H9 (cell line): Measurements from ENCODE around the gene KCNK10. TPM values are rescaled to one million over a fixed set of nuclear protein-coding genes. Genes with fewer than 3 reads are reported as not detected.

Source experiments
- DNase-seq: peaks from one replicate; pipeline ENCODE4 v3.0.0-alpha.2; 2017
- H2AFZ ChIP-seq: one replicate; pipeline ENCODE4 v1.6.1; 2013; ENCODE audit warnings: mild to moderate bottlenecking, low read length, control low read depth, moderate library complexity
- H2AK5ac ChIP-seq: 2 replicates; pipeline ENCODE4 v1.6.1; 2013; ENCODE audit warnings: low read length, control low read depth, mixed read lengths; ENCODE audit not compliant: insufficient read length
- H2BK120ac ChIP-seq: one replicate; pipeline ENCODE4 v1.6.1; 2013; ENCODE audit warnings: low read depth, mild to moderate bottlenecking, low read length, control low read depth, inconsistent platforms; ENCODE audit not compliant: poor library complexity, severe bottlenecking
- H2BK12ac ChIP-seq: 2 replicates; pipeline ENCODE4 v1.6.1; 2013; ENCODE audit warnings: low read length, control low read depth, mixed read lengths, low read depth; ENCODE audit not compliant: insufficient read length
- H2BK15ac ChIP-seq: 2 replicates; pipeline ENCODE4 v1.6.1; 2013; ENCODE audit warnings: low read depth, low read length, control low read depth
- H2BK20ac ChIP-seq: one replicate; pipeline ENCODE4 v1.6.1; 2013; ENCODE audit warnings: low read depth, mild to moderate bottlenecking, low read length, control low read depth, inconsistent platforms; ENCODE audit not compliant: poor library complexity, severe bottlenecking
- H2BK5ac ChIP-seq: 2 replicates; pipeline ENCODE4 v1.6.1; 2013; ENCODE audit warnings: low read length, control low read depth, mixed read lengths; ENCODE audit not compliant: insufficient read length
- H3K14ac ChIP-seq: 2 replicates; pipeline ENCODE4 v1.6.1; 2013; ENCODE audit warnings: low read length, control low read depth; ENCODE audit not compliant: insufficient read depth
- H3K18ac ChIP-seq: 2 replicates; pipeline ENCODE4 v1.6.1; 2013; ENCODE audit warnings: low read depth, mild to moderate bottlenecking, mixed read lengths, low read length, control low read depth; ENCODE audit not compliant: insufficient read length
- H3K23ac ChIP-seq: 2 replicates; pipeline ENCODE4 v1.6.1; 2013; ENCODE audit warnings: low read length, control low read depth, mixed read lengths, low read depth; ENCODE audit not compliant: insufficient read length
- H3K23me2 ChIP-seq: 2 replicates; pipeline ENCODE4 v1.6.1; 2013; ENCODE audit warnings: low read depth, mild to moderate bottlenecking, mixed read lengths, low read length, control low read depth; ENCODE audit not compliant: insufficient read length, poor library complexity, severe bottlenecking
- H3K27ac ChIP-seq: 2 replicates; pipeline ENCODE4 v1.5.1; 2013; ENCODE audit warnings: low read length, control low read depth, mixed read lengths, low read depth; ENCODE audit not compliant: insufficient read length
- H3K27me3 ChIP-seq: 2 replicates; pipeline ENCODE4 v1.6.1; 2013; ENCODE audit warnings: low read length, control low read depth, inconsistent platforms; ENCODE audit not compliant: insufficient read depth
- H3K4ac ChIP-seq: 2 replicates; pipeline ENCODE4 v1.6.1; 2013; ENCODE audit warnings: low read depth, mild to moderate bottlenecking, control low read depth, inconsistent platforms, low read length, moderate library complexity
- H3K4me1 ChIP-seq: 2 replicates; pipeline ENCODE4 v1.6.1; 2013; ENCODE audit warnings: low read length, control low read depth, inconsistent platforms; ENCODE audit not compliant: insufficient read depth
- H3K4me2 ChIP-seq: 2 replicates; pipeline ENCODE4 v1.6.1; 2013; ENCODE audit warnings: low read length, control low read depth, mixed read lengths; ENCODE audit not compliant: insufficient read length, insufficient read depth
- H3K56ac ChIP-seq: 2 replicates; pipeline ENCODE4 v1.6.1; 2013; ENCODE audit warnings: low read depth, mild to moderate bottlenecking, mixed read lengths, low read length, control low read depth; ENCODE audit not compliant: insufficient read length
- H3K79me1 ChIP-seq: 2 replicates; pipeline ENCODE4 v1.6.1; 2013; ENCODE audit warnings: low read depth, mild to moderate bottlenecking, moderate library complexity, low read length, control low read depth, inconsistent platforms; ENCODE audit not compliant: insufficient read depth, poor library complexity, severe bottlenecking
- H3K79me2 ChIP-seq: 2 replicates; pipeline ENCODE4 v1.6.1; 2013; ENCODE audit warnings: low read length, control low read depth, inconsistent platforms; ENCODE audit not compliant: insufficient read depth
- H3K9ac ChIP-seq: 2 replicates; pipeline ENCODE4 v1.6.1; 2013; ENCODE audit warnings: low read length, control low read depth, mixed read lengths; ENCODE audit not compliant: insufficient read length; ENCODE audit errors: extremely low read depth
- H3K9me3 ChIP-seq: one replicate; pipeline ENCODE4 v1.6.1; 2013; ENCODE audit warnings: low read depth, low read length, inconsistent platforms; ENCODE audit not compliant: control insufficient read depth
- H3T11ph ChIP-seq: one replicate; pipeline ENCODE4 v1.6.1; 2013; ENCODE audit warnings: mild to moderate bottlenecking, low read length, control low read depth, inconsistent platforms
- H4K20me1 ChIP-seq: one replicate; pipeline ENCODE4 v1.6.1; 2013; ENCODE audit not compliant: control insufficient read depth, insufficient read length, insufficient read depth
- H4K5ac ChIP-seq: 2 replicates; pipeline ENCODE4 v1.6.1; 2013; ENCODE audit warnings: low read depth, mild to moderate bottlenecking, mixed read lengths, low read length, control low read depth; ENCODE audit not compliant: insufficient read length
- H4K8ac ChIP-seq: replicated peaks from 2 replicates; pipeline ENCODE4 v1.6.1; 2013; ENCODE audit warnings: low read length, control low read depth, mixed read lengths, low read depth; ENCODE audit not compliant: insufficient read length
- H4K91ac ChIP-seq: 2 replicates; pipeline ENCODE4 v1.6.1; 2013; ENCODE audit warnings: low read depth, mild to moderate bottlenecking, moderate library complexity, mixed read lengths, low read length, control low read depth; ENCODE audit not compliant: insufficient read length
- H3K27ac Mint-ChIP-seq, 3 experiments: 2 replicates in 2 of 3; 3 replicates in 1 of 3; pipeline ENCODE4 v1.8.0; 2020 to 2021; ENCODE audit warnings: mixed read lengths in 3 of 3, mild to moderate bottlenecking in 1 of 3, moderate library complexity in 1 of 3
- H3K27me3 Mint-ChIP-seq: 2 replicates; pipeline ENCODE4 v1.8.0; 2021; ENCODE audit warnings: low read depth, mild to moderate bottlenecking, moderate library complexity, mixed read lengths
- H3K36me3 Mint-ChIP-seq, 3 experiments: 2 replicates in 2 of 3; 3 replicates in 1 of 3; pipeline ENCODE4 v1.8.0; 2020 to 2021; ENCODE audit warnings: low read depth in 3 of 3, mixed read lengths in 3 of 3; ENCODE audit not compliant: insufficient read depth in 1 of 3
- H3K4me1 Mint-ChIP-seq, 2 experiments: 2 replicates each; pipeline ENCODE4 v1.8.0; 2020; ENCODE audit warnings: mixed read lengths in 2 of 2
- H3K4me3 Mint-ChIP-seq, 2 experiments: 2 replicates in 1 of 2; 3 replicates in 1 of 2; pipeline ENCODE4 v1.8.0; 2020 to 2021; ENCODE audit warnings: mild to moderate bottlenecking in 2 of 2, mixed read lengths in 2 of 2, moderate library complexity in 1 of 2
- H3K9me3 Mint-ChIP-seq, 2 experiments: 2 replicates in 1 of 2; 3 replicates in 1 of 2; pipeline ENCODE4 v1.8.0; 2020; ENCODE audit warnings: mild to moderate bottlenecking in 2 of 2, mixed read lengths in 2 of 2, moderate library complexity in 1 of 2
- WGBS: extraction: QIAGEN DNeasy Blood & Tissue Kit; methylation state at CpG from one replicate; pipeline ENCODE4 v1.1.7; 2013; ENCODE audit warnings: missing lambda C conversion rate, low lambda C conversion rate, mixed read lengths; ENCODE audit not compliant: insufficient read length; ENCODE audit errors: extremely low coverage; 5-methylcytosine and 5-hydroxymethylcytosine counted together
- total RNA-seq: library from RNA; stranded (reverse); gene quantifications from 2 replicates; pipeline ENCODE4 v1.2.1, GENCODE V29; 2021
- TF ChIP-seq, protein P1 (sequence below): fragments of 200-600 bp; sonication (generic); conservative IDR thresholded peaks from 3 replicates; pipeline ENCODE4 v1.8.0; 2021; ENCODE audit warnings: antibody characterized with exemption, mild to moderate bottlenecking

KCNK10 gene
- total RNA-seq, 1 experiment from 2014 or later = 0.33 TPM

DNA sequence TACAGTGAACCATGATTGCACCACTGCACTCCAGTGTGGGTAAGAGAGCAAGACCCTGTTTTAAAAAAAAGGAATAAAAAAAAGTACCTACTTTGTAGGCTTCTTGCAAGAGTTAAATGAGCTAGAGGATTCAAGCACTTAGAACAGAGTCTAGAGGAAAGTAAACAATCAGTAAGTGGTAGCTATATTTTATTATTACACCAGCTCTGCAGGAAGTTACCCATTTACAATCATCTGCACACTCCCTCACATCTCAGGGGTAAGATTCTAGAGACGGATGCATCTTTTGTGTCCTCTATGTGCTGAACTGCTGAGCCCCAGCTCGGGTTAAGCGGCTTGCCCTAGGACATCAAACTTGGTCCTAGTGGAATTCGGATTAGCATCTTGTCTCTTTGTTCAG lies 67.3 kb downstream of the KCNK10 start:
- Mint-ChIP-seq H3K4me3 (no peak overlapping the region), H3K27ac (no peak overlapping the region), H3K9me3 (no peaks in the 10 kb centered on the region), H3K36me3 (no peaks in the 10 kb centered on the region), H3K4me1 (peaks cover 0 to 8% of the 10 kb centered on the region in 2 experiments; a peak in 2 of 4 replicates), H3K27me3 (peaks cover 2% of the 10 kb centered on the region)
- H3K9me3 ChIP-seq = no peaks in the 10 kb centered on the region
- H2BK20ac ChIP-seq = no peak overlapping the region
- H4K8ac ChIP-seq = no peak overlapping the region
- no peak overlapping the region for H4K91ac ChIP-seq
- H3K18ac ChIP-seq = no peak overlapping the region
- H3K23me2 ChIP-seq = no peaks in the 10 kb centered on the region
- no peak overlapping the region for H3K4me2 ChIP-seq
- no peaks in the 10 kb centered on the region for H3K79me1 ChIP-seq
- H3K27me3 ChIP-seq = no peaks in the 10 kb centered on the region
- no CpG with 5 or more reads among the region's 4 CpGs for WGBS
- no peaks in the 10 kb centered on the region for H4K20me1 ChIP-seq
- no peak for DNase-seq
- no peaks in the 10 kb centered on the region for H3K79me2 ChIP-seq
- H2BK12ac ChIP-seq = no peak overlapping the region
- no peaks in the 10 kb centered on the region for H3K4me1 ChIP-seq
- H3K4ac ChIP-seq = no peak overlapping the region
- no peak overlapping the region for H3K14ac ChIP-seq
- no peak overlapping the region for H2BK15ac ChIP-seq
- H2BK5ac ChIP-seq = no peak overlapping the region
- no peak overlapping the region for H3K56ac ChIP-seq
- H2AFZ ChIP-seq = no peak overlapping the region
- H2BK120ac ChIP-seq = no peak overlapping the region
- TF ChIP-seq, protein P1, sequence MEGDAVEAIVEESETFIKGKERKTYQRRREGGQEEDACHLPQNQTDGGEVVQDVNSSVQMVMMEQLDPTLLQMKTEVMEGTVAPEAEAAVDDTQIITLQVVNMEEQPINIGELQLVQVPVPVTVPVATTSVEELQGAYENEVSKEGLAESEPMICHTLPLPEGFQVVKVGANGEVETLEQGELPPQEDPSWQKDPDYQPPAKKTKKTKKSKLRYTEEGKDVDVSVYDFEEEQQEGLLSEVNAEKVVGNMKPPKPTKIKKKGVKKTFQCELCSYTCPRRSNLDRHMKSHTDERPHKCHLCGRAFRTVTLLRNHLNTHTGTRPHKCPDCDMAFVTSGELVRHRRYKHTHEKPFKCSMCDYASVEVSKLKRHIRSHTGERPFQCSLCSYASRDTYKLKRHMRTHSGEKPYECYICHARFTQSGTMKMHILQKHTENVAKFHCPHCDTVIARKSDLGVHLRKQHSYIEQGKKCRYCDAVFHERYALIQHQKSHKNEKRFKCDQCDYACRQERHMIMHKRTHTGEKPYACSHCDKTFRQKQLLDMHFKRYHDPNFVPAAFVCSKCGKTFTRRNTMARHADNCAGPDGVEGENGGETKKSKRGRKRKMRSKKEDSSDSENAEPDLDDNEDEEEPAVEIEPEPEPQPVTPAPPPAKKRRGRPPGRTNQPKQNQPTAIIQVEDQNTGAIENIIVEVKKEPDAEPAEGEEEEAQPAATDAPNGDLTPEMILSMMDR = no peak
- H4K5ac ChIP-seq = no peak overlapping the region
- no peak overlapping the region for H3T11ph ChIP-seq
- no peak overlapping the region for H3K23ac ChIP-seq
- no peak overlapping the region for H3K9ac ChIP-seq
- H2AK5ac ChIP-seq = no peak overlapping the region
- H3K27ac ChIP-seq = no peak overlapping the region
